ENCODE results near the gene RNF138.

Gene RNF138, protein sequence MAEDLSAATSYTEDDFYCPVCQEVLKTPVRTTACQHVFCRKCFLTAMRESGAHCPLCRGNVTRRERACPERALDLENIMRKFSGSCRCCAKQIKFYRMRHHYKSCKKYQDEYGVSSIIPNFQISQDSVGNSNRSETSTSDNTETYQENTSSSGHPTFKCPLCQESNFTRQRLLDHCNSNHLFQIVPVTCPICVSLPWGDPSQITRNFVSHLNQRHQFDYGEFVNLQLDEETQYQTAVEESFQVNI

GRCh38 chr18:32091724-32092421, at the start of gene RNF138:
TSS of gene RNF138 (plus strand) at chr18:32091874. CDS start at chr18:32092777, 903 bp downstream.
- Histone ChIP-seq H3K27ac (peak within 1 kb of the TSS; percentile 97), H3K4me3 (peak within 1 kb of the TSS; percentile 84), H3K9ac (ENCODE audit: insufficient read length) (peak within 1 kb of the TSS; percentile 96), H3K36me3 (ENCODE audit: insufficient read depth, low read length) (peaks cover 30% of the 10 kb centered on the region), H3K9me3 (ENCODE audit: low read depth, low read length) (no peaks in the 10 kb centered on the region)
- TF ChIP-seq EZH2 (IDR thresholded peaks at IDR 0.05) (no peak), POLR2AphosphoS5 (IDR thresholded peaks at IDR 0.05; ENCODE audit: borderline replicate concordance, low read depth, low read length) (peak; percentile 61), FOXP2 (optimal IDR thresholded peaks at IDR 0.05; ENCODE audit: control extremely low read depth, extremely low read length, insufficient read depth) (no peak)
- no peak for DNase-seq (ENCODE audit: low read depth, low spot score)

GRCh38 chr18:32042337-32042736, 49.3 kb upstream of the RNF138 start:
- DNase-seq (ENCODE audit: low read depth, low spot score), result no peak
- TF ChIP-seq EZH2 (IDR thresholded peaks at IDR 0.05), result no peak
- no peak for TF ChIP-seq POLR2AphosphoS5 (IDR thresholded peaks at IDR 0.05; ENCODE audit: borderline replicate concordance, low read depth, low read length)
- TF ChIP-seq FOXP2 (optimal IDR thresholded peaks at IDR 0.05; ENCODE audit: control extremely low read depth, extremely low read length, insufficient read depth), result no peak

GRCh38 chr18:32048507-32049091, 43.1 kb upstream of the RNF138 start:
- Histone ChIP-seq H3K9me3 (ENCODE audit: low read depth, low read length) (no peaks in the 10 kb centered on the region), H3K9ac (ENCODE audit: insufficient read length) (no peak overlapping the region), H3K36me3 (ENCODE audit: insufficient read depth, low read length) (no peaks in the 10 kb centered on the region), H3K4me3 (no peak overlapping the region), H3K27ac (no peak overlapping the region)
- TF ChIP-seq EZH2 (IDR thresholded peaks at IDR 0.05), result no peak
- TF ChIP-seq POLR2AphosphoS5 (IDR thresholded peaks at IDR 0.05; ENCODE audit: borderline replicate concordance, low read depth, low read length), result no peak
- no peak for TF ChIP-seq FOXP2 (optimal IDR thresholded peaks at IDR 0.05; ENCODE audit: control extremely low read depth, extremely low read length, insufficient read depth)
- DNase-seq (ENCODE audit: low read depth, low spot score), result no peak

More at GRCh38 chr18:32042337-32042736, 49.3 kb upstream of the RNF138 start:
- H3K36me3 ChIP-seq (ENCODE audit: insufficient read depth, low read length), result no peaks in the 10 kb centered on the region
- H3K9ac ChIP-seq (ENCODE audit: insufficient read length), result no peak overlapping the region
- no peak overlapping the region for H3K27ac ChIP-seq
- H3K9me3 ChIP-seq (ENCODE audit: low read depth, low read length), result no peaks in the 10 kb centered on the region
- H3K4me3 ChIP-seq, result no peak overlapping the region

GRCh38 chr18:32049393-32050171, 42.1 kb upstream of the RNF138 start:
- Histone ChIP-seq H3K36me3 (ENCODE audit: insufficient read depth, low read length) (no peaks in the 10 kb centered on the region), H3K27ac (no peak overlapping the region), H3K9me3 (ENCODE audit: low read depth, low read length) (no peaks in the 10 kb centered on the region), H3K4me3 (no peak overlapping the region), H3K9ac (ENCODE audit: insufficient read length) (no peak overlapping the region)
- TF ChIP-seq POLR2AphosphoS5 (IDR thresholded peaks at IDR 0.05; ENCODE audit: borderline replicate concordance, low read depth, low read length), result no peak
- no peak for TF ChIP-seq FOXP2 (optimal IDR thresholded peaks at IDR 0.05; ENCODE audit: control extremely low read depth, extremely low read length, insufficient read depth)
- TF ChIP-seq EZH2 (IDR thresholded peaks at IDR 0.05), result no peak
- no peak for DNase-seq (ENCODE audit: low read depth, low spot score)

DNA sequence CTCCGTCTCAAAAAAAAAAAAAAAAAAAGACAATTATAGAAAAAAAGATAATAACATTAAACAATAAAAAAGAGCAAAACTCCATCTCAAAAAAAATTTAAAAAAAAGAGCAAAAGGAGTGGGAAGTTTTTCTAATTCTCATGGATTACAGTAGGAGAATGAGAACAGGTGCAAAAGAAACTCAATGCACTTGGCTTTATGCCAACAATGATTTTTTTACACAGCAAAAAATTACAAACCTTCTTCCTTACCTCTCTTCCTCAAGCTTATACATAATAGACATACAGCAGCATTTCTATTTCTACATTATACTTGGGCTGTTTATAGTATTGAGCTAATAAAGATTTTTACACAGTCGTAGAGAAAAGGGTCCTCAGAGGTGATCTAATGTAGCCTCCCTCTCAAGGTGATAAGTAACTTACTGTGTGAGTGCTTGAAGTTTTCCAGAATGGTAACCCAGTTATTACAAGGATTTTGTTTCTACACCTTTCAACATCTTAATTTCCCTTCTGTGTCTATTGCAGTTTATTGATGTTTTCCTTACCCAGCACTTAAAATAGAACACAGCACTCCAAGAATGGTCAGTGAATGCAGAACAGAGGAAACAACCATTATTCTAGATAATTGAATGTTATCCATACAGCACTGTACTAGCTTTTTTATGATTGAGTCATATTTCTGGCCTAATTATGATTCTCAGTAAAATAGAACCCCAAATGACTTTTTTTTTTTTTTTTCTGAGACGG, 34.9 kb upstream of the RNF138 start:
- Histone ChIP-seq H3K4me3 (no peak overlapping the region), H3K27ac (no peak overlapping the region), H3K36me3 (ENCODE audit: insufficient read depth, low read length) (no peaks in the 10 kb centered on the region), H3K9me3 (ENCODE audit: low read depth, low read length) (no peaks in the 10 kb centered on the region), H3K9ac (ENCODE audit: insufficient read length) (no peak overlapping the region)
- TF ChIP-seq EZH2 (IDR thresholded peaks at IDR 0.05), result no peak
- no peak for TF ChIP-seq FOXP2 (optimal IDR thresholded peaks at IDR 0.05; ENCODE audit: control extremely low read depth, extremely low read length, insufficient read depth)
- TF ChIP-seq POLR2AphosphoS5 (IDR thresholded peaks at IDR 0.05; ENCODE audit: borderline replicate concordance, low read depth, low read length), result no peak
- DNase-seq (ENCODE audit: low read depth, low spot score), result no peak

DNA sequence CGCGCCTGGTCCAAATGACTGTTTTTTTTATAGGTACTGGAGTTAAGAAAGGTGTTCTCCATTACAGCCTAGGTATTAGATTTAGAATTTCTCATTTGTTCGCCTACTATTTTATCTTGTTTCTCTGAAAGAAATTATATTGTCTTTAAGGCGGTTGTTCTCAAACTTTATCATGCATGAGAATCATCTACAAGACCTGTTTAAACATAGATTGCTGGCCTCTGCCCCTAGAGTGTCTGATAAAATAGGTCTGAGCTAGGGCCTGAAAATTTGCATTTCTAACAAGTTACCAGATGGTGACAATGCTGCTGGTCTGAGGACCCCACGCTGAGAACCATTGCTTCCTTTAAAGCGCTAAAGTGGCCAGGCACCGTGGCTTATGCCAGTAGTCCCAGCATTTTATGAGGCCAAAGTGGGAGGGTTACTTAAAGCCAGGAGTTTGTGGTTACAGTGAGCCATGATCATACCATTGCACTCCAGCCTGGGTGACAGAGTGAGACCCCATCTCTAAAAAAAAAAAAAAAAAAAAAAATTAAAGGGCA, 34.0 kb upstream of the RNF138 start:
- H3K36me3 ChIP-seq (ENCODE audit: insufficient read depth, low read length), result no peaks in the 10 kb centered on the region
- H3K9me3 ChIP-seq (ENCODE audit: low read depth, low read length), result no peaks in the 10 kb centered on the region
- TF ChIP-seq FOXP2 (optimal IDR thresholded peaks at IDR 0.05; ENCODE audit: control extremely low read depth, extremely low read length, insufficient read depth) (no peak), POLR2AphosphoS5 (IDR thresholded peaks at IDR 0.05; ENCODE audit: borderline replicate concordance, low read depth, low read length) (no peak), EZH2 (IDR thresholded peaks at IDR 0.05) (no peak)
- H3K9ac ChIP-seq (ENCODE audit: insufficient read length), result no peak overlapping the region
- no peak overlapping the region for H3K27ac ChIP-seq
- DNase-seq (ENCODE audit: low read depth, low spot score), result no peak
- H3K4me3 ChIP-seq, result no peak overlapping the region

- no peak overlapping the region for H3K27ac ChIP-seq
Measured at GRCh38 chr18:32060026-32060425, 31.6 kb upstream of the RNF138 start.

More at GRCh38 chr18:32060026-32060425, 31.6 kb upstream of the RNF138 start:
- no peaks in the 10 kb centered on the region for H3K36me3 ChIP-seq (ENCODE audit: insufficient read depth, low read length)
- H3K4me3 ChIP-seq, result no peak overlapping the region
- no peak for TF ChIP-seq EZH2 (IDR thresholded peaks at IDR 0.05)
- no peak for TF ChIP-seq FOXP2 (optimal IDR thresholded peaks at IDR 0.05; ENCODE audit: control extremely low read depth, extremely low read length, insufficient read depth)
- no peak for TF ChIP-seq POLR2AphosphoS5 (IDR thresholded peaks at IDR 0.05; ENCODE audit: borderline replicate concordance, low read depth, low read length)
- no peaks in the 10 kb centered on the region for H3K9me3 ChIP-seq (ENCODE audit: low read depth, low read length)
- H3K9ac ChIP-seq (ENCODE audit: insufficient read length), result no peak overlapping the region
- no peak for DNase-seq (ENCODE audit: low read depth, low spot score)
